ENCODE measurements around the gene MED25.

DNA sequence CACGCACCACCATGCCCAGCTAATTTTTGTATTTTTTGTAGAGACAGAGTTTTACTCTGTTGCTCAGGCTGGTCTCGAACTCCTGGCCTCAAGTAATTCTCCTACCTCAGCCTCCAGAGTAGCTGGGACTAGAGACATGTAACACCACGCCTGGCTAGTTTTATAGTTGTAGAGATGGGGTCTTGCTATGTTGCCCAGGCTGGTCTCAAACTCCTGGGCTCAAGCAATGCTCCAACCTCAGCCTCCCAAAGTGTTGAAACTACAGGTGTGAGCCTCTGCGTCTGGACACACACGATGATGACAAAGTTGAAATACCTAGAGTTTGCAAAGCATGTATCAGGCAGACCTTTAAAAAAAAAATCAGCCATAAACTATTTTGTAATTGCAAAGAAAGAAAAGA lies 28.3 kb downstream of the MED25 start:
- TF ChIP-seq, protein P1, sequence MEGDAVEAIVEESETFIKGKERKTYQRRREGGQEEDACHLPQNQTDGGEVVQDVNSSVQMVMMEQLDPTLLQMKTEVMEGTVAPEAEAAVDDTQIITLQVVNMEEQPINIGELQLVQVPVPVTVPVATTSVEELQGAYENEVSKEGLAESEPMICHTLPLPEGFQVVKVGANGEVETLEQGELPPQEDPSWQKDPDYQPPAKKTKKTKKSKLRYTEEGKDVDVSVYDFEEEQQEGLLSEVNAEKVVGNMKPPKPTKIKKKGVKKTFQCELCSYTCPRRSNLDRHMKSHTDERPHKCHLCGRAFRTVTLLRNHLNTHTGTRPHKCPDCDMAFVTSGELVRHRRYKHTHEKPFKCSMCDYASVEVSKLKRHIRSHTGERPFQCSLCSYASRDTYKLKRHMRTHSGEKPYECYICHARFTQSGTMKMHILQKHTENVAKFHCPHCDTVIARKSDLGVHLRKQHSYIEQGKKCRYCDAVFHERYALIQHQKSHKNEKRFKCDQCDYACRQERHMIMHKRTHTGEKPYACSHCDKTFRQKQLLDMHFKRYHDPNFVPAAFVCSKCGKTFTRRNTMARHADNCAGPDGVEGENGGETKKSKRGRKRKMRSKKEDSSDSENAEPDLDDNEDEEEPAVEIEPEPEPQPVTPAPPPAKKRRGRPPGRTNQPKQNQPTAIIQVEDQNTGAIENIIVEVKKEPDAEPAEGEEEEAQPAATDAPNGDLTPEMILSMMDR (IDR thresholded peaks at IDR 0.05): no peak
- no peak for TF ChIP-seq POLR2A (IDR thresholded peaks at IDR 0.05)
- no peak for TF ChIP-seq EP300 (IDR thresholded peaks at IDR 0.05)
